Stimulated activated CD4-positive, alpha-beta T cell treated with anti-CD3 and anti-CD28 coated beads, Interleukin-2, amount 100 ng/mL, for 48 hours (primary cell): Measurements from ENCODE around the gene CYP21A2.
"Not testable (repeated sequence)": the region's sequence is repeated elsewhere in the genome, so short reads cannot be mapped to it uniquely, and the experiment has no call there.

Source experiments
- DNase-seq, 2 donors: peaks; one replicate each; pipeline ENCODE4 v3.0.0-alpha.2; 2020

Gene CYP21A2

GRCh38 chr6:32055756-32056155 is 17.5 kb downstream of the CYP21A2 start:
- not testable (repeated sequence) for DNase-seq

GRCh38 chr6:32056254-32056653 is 18.0 kb downstream of the CYP21A2 start:
- DNase-seq: no peak

GRCh38 chr6:32057966-32058365 is 19.8 kb downstream of the CYP21A2 start:
- DNase-seq: no peak

GRCh38 chr6:32058511-32058963 is 20.3 kb downstream of the CYP21A2 start:
- DNase-seq: no peak

GRCh38 chr6:32060966-32061655 is 22.9 kb downstream of the CYP21A2 start:
- DNase-seq: no peak

GRCh38 chr6:32064706-32065105 is 26.5 kb downstream of the CYP21A2 start:
- DNase-seq: no peak

GRCh38 chr6:32067521-32067920 is 29.3 kb downstream of the CYP21A2 start:
- not testable (repeated sequence) for DNase-seq

- DNase-seq: not testable (repeated sequence)
These were observed 30.1 kb downstream of the CYP21A2 start for GRCh38 chr6:32068315-32068714.

- no peak for DNase-seq
These were observed 30.7 kb downstream of the CYP21A2 start for GRCh38 chr6:32068867-32069266.

GRCh38 chr6:32069460-32069859 is 31.2 kb downstream of the CYP21A2 start:
- DNase-seq: no peak

- DNase-seq: no peak
These were observed 31.8 kb downstream of the CYP21A2 start for GRCh38 chr6:32069878-32070515.

GRCh38 chr6:32070814-32071543 is 32.8 kb downstream of the CYP21A2 start:
- DNase-seq: no peak

GRCh38 chr6:32073101-32073500 is 34.9 kb downstream of the CYP21A2 start:
- DNase-seq: no peak

- DNase-seq: no peak
These were observed 35.4 kb downstream of the CYP21A2 start for GRCh38 chr6:32073613-32074012.

GRCh38 chr6:32074996-32075532 is 36.8 kb downstream of the CYP21A2 start:
- no peak for DNase-seq

- DNase-seq: no peak
These were observed 37.6 kb downstream of the CYP21A2 start for GRCh38 chr6:32075781-32076180.

GRCh38 chr6:32076321-32076809 is 38.1 kb downstream of the CYP21A2 start:
- DNase-seq: no peak

- DNase-seq: no peak
These were observed 41.5 kb downstream of the CYP21A2 start for GRCh38 chr6:32079566-32080290.

GRCh38 chr6:32081168-32081990 is 43.2 kb downstream of the CYP21A2 start:
- no peak for DNase-seq

- DNase-seq: no peak
These were observed 44.3 kb downstream of the CYP21A2 start for GRCh38 chr6:32082478-32082877.

- no peak for DNase-seq
These were observed 44.7 kb downstream of the CYP21A2 start for GRCh38 chr6:32082935-32083334.
